Measurements from ENCODE around the gene KRTAP10-11. TPM values are rescaled to one million over a fixed set of nuclear protein-coding genes. Genes with fewer than 3 reads are reported as not detected.

Gene KRTAP10-11
- total and polyA plus RNA-seq, 9 donors: not detected

DNA sequence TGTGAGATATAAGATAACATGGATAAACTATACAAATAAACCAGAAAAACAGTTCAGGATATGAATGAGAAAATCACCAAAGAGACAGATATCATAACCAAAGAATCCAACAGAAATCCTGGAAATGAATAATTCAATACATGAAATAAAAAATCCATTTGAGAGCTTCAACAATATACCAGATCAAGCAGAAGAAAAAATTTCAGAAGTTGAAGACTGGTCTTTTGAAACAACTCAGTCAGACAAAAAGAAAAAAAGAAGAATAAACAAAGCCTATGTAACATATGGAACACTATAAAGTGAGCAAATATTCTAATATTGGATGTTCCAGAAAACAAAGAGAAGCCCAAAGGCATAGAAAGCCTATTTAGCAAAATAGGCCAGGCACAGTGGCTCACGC, 25.7 kb downstream of the KRTAP10-11 start:
- H3K27me3 ChIP-seq: no peaks in the 10 kb centered on the region
- TF ChIP-seq POLR2A (IDR thresholded peaks at IDR 0.05) (no peak), EP300 (IDR thresholded peaks at IDR 0.05) (no peak)
- TF ChIP-seq, protein P1, sequence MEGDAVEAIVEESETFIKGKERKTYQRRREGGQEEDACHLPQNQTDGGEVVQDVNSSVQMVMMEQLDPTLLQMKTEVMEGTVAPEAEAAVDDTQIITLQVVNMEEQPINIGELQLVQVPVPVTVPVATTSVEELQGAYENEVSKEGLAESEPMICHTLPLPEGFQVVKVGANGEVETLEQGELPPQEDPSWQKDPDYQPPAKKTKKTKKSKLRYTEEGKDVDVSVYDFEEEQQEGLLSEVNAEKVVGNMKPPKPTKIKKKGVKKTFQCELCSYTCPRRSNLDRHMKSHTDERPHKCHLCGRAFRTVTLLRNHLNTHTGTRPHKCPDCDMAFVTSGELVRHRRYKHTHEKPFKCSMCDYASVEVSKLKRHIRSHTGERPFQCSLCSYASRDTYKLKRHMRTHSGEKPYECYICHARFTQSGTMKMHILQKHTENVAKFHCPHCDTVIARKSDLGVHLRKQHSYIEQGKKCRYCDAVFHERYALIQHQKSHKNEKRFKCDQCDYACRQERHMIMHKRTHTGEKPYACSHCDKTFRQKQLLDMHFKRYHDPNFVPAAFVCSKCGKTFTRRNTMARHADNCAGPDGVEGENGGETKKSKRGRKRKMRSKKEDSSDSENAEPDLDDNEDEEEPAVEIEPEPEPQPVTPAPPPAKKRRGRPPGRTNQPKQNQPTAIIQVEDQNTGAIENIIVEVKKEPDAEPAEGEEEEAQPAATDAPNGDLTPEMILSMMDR (IDR thresholded peaks at IDR 0.05): no peak
- H3K36me3 ChIP-seq: no peaks in the 10 kb centered on the region
- intact Hi-C loops (cut with DNase I): no loop called here
- no peaks in the 10 kb centered on the region for H3K4me1 ChIP-seq (ENCODE audit: insufficient read depth)
- 90 to 97% (median 96%) methylated on average over 1 of the region's 1 CpG for WGBS, 3 donors
- H3K9me3 ChIP-seq: no peaks in the 10 kb centered on the region
- H3K4me3 ChIP-seq: no peak overlapping the region
- no peak overlapping the region for H3K27ac ChIP-seq
- no peak for DNase-seq

DNA sequence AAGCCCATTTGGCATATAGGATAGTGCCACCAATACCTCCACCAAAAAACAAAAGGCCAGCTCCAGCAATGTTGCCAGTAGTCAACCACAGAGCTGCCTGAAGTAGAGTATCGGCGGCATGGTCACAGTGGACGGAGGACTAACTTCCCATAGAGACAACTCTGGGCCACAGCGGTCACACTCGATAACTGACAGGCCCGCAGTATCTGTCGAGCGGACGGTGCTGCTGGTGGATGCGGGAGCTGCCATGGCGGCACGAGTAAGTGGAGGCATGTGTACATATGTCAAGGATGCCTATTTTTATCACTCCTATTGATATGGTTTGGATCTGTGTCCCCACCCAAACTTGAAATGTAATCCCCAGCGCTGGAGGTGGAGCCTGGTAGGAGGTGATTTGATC, 31.7 kb downstream of the KRTAP10-11 start:
- 92 to 93% (median 92%) methylated on average over 13 of the region's 13 CpGs for WGBS, 3 donors
- Histone ChIP-seq H3K4me1 (ENCODE audit: insufficient read depth) (no peaks in the 10 kb centered on the region), H3K36me3 (no peaks in the 10 kb centered on the region), H3K4me3 (no peak overlapping the region), H3K27ac (no peak overlapping the region), H3K27me3 (no peaks in the 10 kb centered on the region), H3K9me3 (no peaks in the 10 kb centered on the region)
- intact Hi-C loops (cut with DNase I): no loop called here
- DNase-seq: no peak
- no peak for TF ChIP-seq EP300 (IDR thresholded peaks at IDR 0.05)
- no peak for TF ChIP-seq POLR2A (IDR thresholded peaks at IDR 0.05)
- TF ChIP-seq, protein P1 (IDR thresholded peaks at IDR 0.05): no peak

DNA sequence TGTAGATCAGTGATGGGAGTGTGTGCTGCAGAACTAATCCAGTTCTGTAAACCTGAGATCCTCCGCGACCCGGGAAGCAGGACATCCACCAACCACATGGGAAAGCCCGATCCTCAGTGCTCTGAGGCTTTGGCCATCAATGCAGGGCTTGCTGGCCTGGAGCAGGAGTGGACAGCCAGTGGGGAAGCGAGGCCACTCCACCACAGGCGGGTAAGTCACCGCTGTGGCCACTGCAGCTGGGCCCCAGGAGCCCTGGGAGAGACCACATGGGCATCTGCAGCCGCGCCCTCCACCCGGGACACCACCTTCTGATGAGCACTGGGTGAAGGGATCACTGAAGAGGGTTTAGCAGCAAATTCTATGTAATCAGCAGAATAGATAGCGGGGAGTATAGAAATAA, 34.9 kb downstream of the KRTAP10-11 start:
- 79 to 88% (median 85%) methylated on average over 11 of the region's 11 CpGs for WGBS, 3 donors

DNA sequence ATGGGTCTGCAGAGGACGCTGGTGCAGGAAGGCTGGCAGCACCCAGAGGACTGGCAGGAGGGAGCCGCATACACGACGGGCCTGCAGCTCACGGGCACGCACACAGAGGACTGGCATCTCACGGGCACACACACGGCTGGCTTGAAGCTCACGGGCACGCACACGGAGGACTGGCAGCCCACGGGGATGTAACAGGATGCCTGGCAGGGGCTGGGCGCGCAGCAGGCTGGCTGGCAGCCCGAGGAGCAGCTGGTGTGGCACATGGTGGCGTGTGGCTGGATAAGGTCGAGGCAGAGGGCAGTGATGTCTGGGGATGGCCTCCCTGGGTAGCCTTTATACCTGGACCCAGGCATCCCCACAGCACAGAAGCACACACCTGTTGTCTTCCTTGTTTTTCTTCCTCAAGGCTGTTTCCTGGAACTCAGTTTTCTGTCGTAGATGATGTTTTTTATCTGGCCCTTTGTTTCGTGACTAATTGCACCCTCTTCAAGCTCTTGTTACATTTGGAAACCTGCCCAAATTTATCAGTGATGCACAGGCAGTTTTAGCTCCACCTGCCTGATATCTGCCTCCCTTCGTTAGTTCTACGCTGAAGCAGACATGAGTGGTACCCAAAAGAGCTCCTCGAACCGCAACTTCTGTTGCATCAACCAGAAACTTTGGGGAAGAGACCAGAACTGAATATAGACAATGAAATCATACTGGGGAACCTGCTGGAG, 35.8 kb downstream of the KRTAP10-11 start, which contains the start of gene KRTAP12-1:
TSS of gene KRTAP12-1 (minus strand) at position 303 of the 719 bp plus-strand sequence. CDS start at position 263, 40 bp downstream.
- WGBS, 3 donors: 63 to 77% (median 71%) methylated on average over 23 of the region's 23 CpGs
- Histone ChIP-seq H3K27me3 (no peaks in the 10 kb centered on the region), H3K4me1 (ENCODE audit: insufficient read depth) (no peaks in the 10 kb centered on the region), H3K9me3 (no peaks in the 10 kb centered on the region), H3K36me3 (no peaks in the 10 kb centered on the region), H3K4me3 (no peak within 1 kb of the TSS), H3K27ac (no peak within 1 kb of the TSS)
- TF ChIP-seq, protein P1 (IDR thresholded peaks at IDR 0.05): no peak
- TF ChIP-seq POLR2A (IDR thresholded peaks at IDR 0.05): no peak
- TF ChIP-seq EP300 (IDR thresholded peaks at IDR 0.05): no peak
- intact Hi-C loops (cut with DNase I): no loop called here
- DNase-seq: no peak

More for the DNA sequence above, 34.9 kb downstream of the KRTAP10-11 start:
- no peaks in the 10 kb centered on the region for H3K27me3 ChIP-seq
- no peak for TF ChIP-seq EP300 (IDR thresholded peaks at IDR 0.05)
- TF ChIP-seq, protein P1 (IDR thresholded peaks at IDR 0.05): no peak
- no peak for TF ChIP-seq POLR2A (IDR thresholded peaks at IDR 0.05)
- no peak overlapping the region for H3K4me3 ChIP-seq
- no peaks in the 10 kb centered on the region for H3K36me3 ChIP-seq
- DNase-seq: no peak
- no peak overlapping the region for H3K27ac ChIP-seq
- no peaks in the 10 kb centered on the region for H3K4me1 ChIP-seq (ENCODE audit: insufficient read depth)
- H3K9me3 ChIP-seq: no peaks in the 10 kb centered on the region
- intact Hi-C loops (cut with DNase I): no loop called here
